ENCODE data around the gene LRRC56. TPM values are rescaled to one million over a fixed set of nuclear protein-coding genes. Genes with fewer than 3 reads are reported as not detected.

The LRRC56 gene
- total and polyA plus RNA-seq, 2 of the 13 experiments (the other 11 are each of a cell fraction or from before 2014, with no cell fraction given) = 0.11 to 0.29 TPM

GRCh38 chr11:520428-521176 is 16.7 kb upstream of the LRRC56 start (continued):
- TF ChIP-seq THAP9 (CRISPR knock-in tag; IDR thresholded peaks at IDR 0.05; ENCODE audit: borderline replicate concordance) (no peak), ZGPAT (CRISPR knock-in tag; IDR thresholded peaks at IDR 0.05) (0 out of 2 replicates have a peak, but pooled peaks have one; percentile 30), ATF4 (CRISPR knock-in tag; IDR thresholded peaks at IDR 0.05) (no peak), FOXM1 (CRISPR knock-in tag; IDR thresholded peaks at IDR 0.05) (no peak), CENPBD1 (CRISPR knock-in tag; IDR thresholded peaks at IDR 0.05; ENCODE audit: borderline replicate concordance, low read depth) (no peak), ZBTB21 (CRISPR knock-in tag; IDR thresholded peaks at IDR 0.05) (no peak), ZNF567 (CRISPR knock-in tag; IDR thresholded peaks at IDR 0.05; ENCODE audit: borderline replicate concordance) (no peak), GABPB1 (CRISPR knock-in tag; IDR thresholded peaks at IDR 0.05) (0 out of 2 replicates have a peak, but pooled peaks have one; percentile 22), SIX1 (CRISPR knock-in tag; IDR thresholded peaks at IDR 0.05; ENCODE audit: borderline replicate concordance) (no peak), ZNF607 (CRISPR knock-in tag; IDR thresholded peaks at IDR 0.05; ENCODE audit: borderline replicate concordance) (no peak), PBX2 (CRISPR knock-in tag; IDR thresholded peaks at IDR 0.05) (no peak), ZNF451 (CRISPR knock-in tag; IDR thresholded peaks at IDR 0.05) (no peak), ZNF256 (CRISPR knock-in tag; conservative IDR thresholded peaks at IDR 0.05) (no peak), ZBTB46 (CRISPR knock-in tag; IDR thresholded peaks at IDR 0.05; ENCODE audit: borderline replicate concordance) (no peak), REST (IDR thresholded peaks at IDR 0.05; ENCODE audit: borderline replicate concordance in 1 of 2, low read depth in 1 of 2, low read length in 2 of 2) (no peak)
